Mammary epithelial cell (primary cell): ENCODE results near the gene AJM1.

Source experiments
- EZH2 ChIP-seq: IDR thresholded peaks from 2 replicates; pipeline ENCODE4 v1.6.1; 2012; ENCODE audit warnings: low read length, inconsistent platforms, borderline replicate concordance
- TF ChIP-seq, protein P1 (sequence below), 2 donors: IDR thresholded peaks in 1 of 2; conservative IDR thresholded peaks in 1 of 2; 2 replicates each; pipeline ENCODE4 v1.5.1; 2011 to 2012; ENCODE audit warnings: inconsistent platforms in 2 of 2, low read length in 2 of 2, mild to moderate bottlenecking in 2 of 2, control low read depth in 1 of 2, low read depth in 1 of 2; ENCODE audit not compliant: insufficient read depth in 1 of 2; ENCODE audit errors: extremely low read depth in 1 of 2

- TF ChIP-seq, protein P1, sequence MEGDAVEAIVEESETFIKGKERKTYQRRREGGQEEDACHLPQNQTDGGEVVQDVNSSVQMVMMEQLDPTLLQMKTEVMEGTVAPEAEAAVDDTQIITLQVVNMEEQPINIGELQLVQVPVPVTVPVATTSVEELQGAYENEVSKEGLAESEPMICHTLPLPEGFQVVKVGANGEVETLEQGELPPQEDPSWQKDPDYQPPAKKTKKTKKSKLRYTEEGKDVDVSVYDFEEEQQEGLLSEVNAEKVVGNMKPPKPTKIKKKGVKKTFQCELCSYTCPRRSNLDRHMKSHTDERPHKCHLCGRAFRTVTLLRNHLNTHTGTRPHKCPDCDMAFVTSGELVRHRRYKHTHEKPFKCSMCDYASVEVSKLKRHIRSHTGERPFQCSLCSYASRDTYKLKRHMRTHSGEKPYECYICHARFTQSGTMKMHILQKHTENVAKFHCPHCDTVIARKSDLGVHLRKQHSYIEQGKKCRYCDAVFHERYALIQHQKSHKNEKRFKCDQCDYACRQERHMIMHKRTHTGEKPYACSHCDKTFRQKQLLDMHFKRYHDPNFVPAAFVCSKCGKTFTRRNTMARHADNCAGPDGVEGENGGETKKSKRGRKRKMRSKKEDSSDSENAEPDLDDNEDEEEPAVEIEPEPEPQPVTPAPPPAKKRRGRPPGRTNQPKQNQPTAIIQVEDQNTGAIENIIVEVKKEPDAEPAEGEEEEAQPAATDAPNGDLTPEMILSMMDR (conservative IDR thresholded peaks at IDR 0.05 in 1 of 2, IDR thresholded peaks at IDR 0.05 in 1 of 2; ENCODE audit: extremely low read depth in 1 of 2, insufficient read depth in 1 of 2, low read depth in 1 of 2, low read length in 2 of 2), result no peak
- TF ChIP-seq EZH2, result no peak
These were observed 13.3 kb downstream of the AJM1 start for GRCh38 chr9:136855461-136856078.
